Tibial nerve (tissue), 4 donors: Measurements from ENCODE around the gene NSD1. TPM values are rescaled to one million over a fixed set of nuclear protein-coding genes. Genes with fewer than 3 reads are reported as not detected.

Experiments
- DNase-seq, 2 donors: peaks; one replicate each; pipeline ENCODE4 v3.0.0-alpha.2; 2019; ENCODE audit warnings: low spot score in 2 of 2
- H3K27ac ChIP-seq, 4 donors: fragments of 200-600 bp; sonication (generic) in 3 of 4; one replicate each; pipeline ENCODE4 v1.5.1; 2017 to 2019; ENCODE audit warnings: mild to moderate bottlenecking in 1 of 4
- H3K27me3 ChIP-seq, 2 donors: fragments of 200-600 bp; sonication (generic) in 1 of 2; one replicate each; pipeline versions ENCODE4 v1.5.1 to v1.6.0; 2017 to 2019
- H3K36me3 ChIP-seq, 3 donors: fragments of 200-600 bp; sonication (generic); one replicate each; pipeline ENCODE4 v1.5.1; 2018 to 2019
- H3K4me1 ChIP-seq, 4 donors: fragments of 200-600 bp; sonication (generic) in 3 of 4; one replicate each; pipeline ENCODE4 v1.5.1; 2017 to 2019
- H3K4me3 ChIP-seq, 4 donors: fragments of 200-600 bp; sonication (generic) in 3 of 4; one replicate each; pipeline ENCODE4 v1.5.1; 2017 to 2019; ENCODE audit warnings: mild to moderate bottlenecking in 1 of 4, moderate library complexity in 1 of 4
- H3K9me3 ChIP-seq, 4 donors: fragments of 200-600 bp; sonication (generic) in 3 of 4; one replicate each; pipeline ENCODE4 v1.5.1; 2017 to 2019
- CTCF ChIP-seq, 5 experiments: fragments of 200-600 bp in 3 of 5; fragments of 450-650 bp in 2 of 5; sonication (generic) in 3 of 5; IDR thresholded peaks; one replicate each; pipeline ENCODE4 v1.5.1; 2016 to 2019; ENCODE audit warnings: antibody characterized with exemption in 5 of 5, mild to moderate bottlenecking in 3 of 5, moderate library complexity in 2 of 5
- EP300 ChIP-seq, 2 donors: sonication (generic); formaldehyde crosslinking; IDR thresholded peaks; one replicate each; pipeline ENCODE4 v1.6.1; 2017; ENCODE audit warnings: antibody characterized with exemption in 2 of 2, mild to moderate bottlenecking in 1 of 2
- POLR2A ChIP-seq, 2 donors: fragments of 450-650 bp; IDR thresholded peaks; one replicate each; pipeline ENCODE4 v1.6.1; 2017; ENCODE audit warnings: antibody characterized with exemption in 2 of 2, mild to moderate bottlenecking in 2 of 2, moderate library complexity in 2 of 2
- WGBS, 2 donors: methylation state at CpG; one replicate each; pipeline ENCODE4 v1.1.5; 2018; 5-methylcytosine and 5-hydroxymethylcytosine counted together
- total RNA-seq, 4 donors: library from RNA; depleted of rRNA; stranded (reverse); fragments of >200 nt; gene quantifications; one replicate each; pipeline ENCODE4 v1.1.0, GENCODE V29; 2016

The NSD1 gene
- total RNA-seq, 4 donors from 2014 or later: 36.6 to 51.3 (median 40.7) TPM

- TF ChIP-seq CTCF (IDR thresholded peaks at IDR 0.05) (no peak), POLR2A (IDR thresholded peaks at IDR 0.05) (no peak), EP300 (IDR thresholded peaks at IDR 0.05) (no peak)
- no peaks in the 10 kb centered on the region for H3K27me3 ChIP-seq
- peaks cover 0 to 36% (median 0%) of the 10 kb centered on the region in 4 donors for H3K4me1 ChIP-seq
- no peak overlapping the region for H3K27ac ChIP-seq
- no peaks in the 10 kb centered on the region for H3K9me3 ChIP-seq
- 76 to 86% methylated on average over 4 of the region's 4 CpGs for WGBS, 2 donors
- DNase-seq: no peak
- H3K4me3 ChIP-seq: no peak overlapping the region
- H3K36me3 ChIP-seq: peaks cover 0 to 35% (median 4%) of the 10 kb centered on the region in 3 donors
Observed at GRCh38 chr5:177233206-177233605, 99.6 kb downstream of the NSD1 start.

- peaks cover 0 to 41% (median 4%) of the 10 kb centered on the region in 3 donors for H3K36me3 ChIP-seq
- H3K9me3 ChIP-seq: no peaks in the 10 kb centered on the region
- H3K4me3 ChIP-seq: no peak overlapping the region
- H3K4me1 ChIP-seq: peaks cover 0 to 36% (median 0%) of the 10 kb centered on the region in 4 donors
- no peaks in the 10 kb centered on the region for H3K27me3 ChIP-seq
- no peak overlapping the region for H3K27ac ChIP-seq
- no peak for DNase-seq
- TF ChIP-seq POLR2A (IDR thresholded peaks at IDR 0.05): no peak
- TF ChIP-seq EP300 (IDR thresholded peaks at IDR 0.05): no peak
- no peak for TF ChIP-seq CTCF (IDR thresholded peaks at IDR 0.05)
Observed at GRCh38 chr5:177233802-177234201, 100.2 kb downstream of the NSD1 start.

- H3K27ac ChIP-seq: no peak overlapping the region
- peaks cover 0 to 29% (median 0%) of the 10 kb centered on the region in 4 donors for H3K4me1 ChIP-seq
- H3K27me3 ChIP-seq: no peaks in the 10 kb centered on the region
- H3K4me3 ChIP-seq: no peak overlapping the region
- WGBS, 2 donors: 54 to 62% methylated on average over 2 of the region's 2 CpGs
- no peaks in the 10 kb centered on the region for H3K9me3 ChIP-seq
- no peak for DNase-seq
- H3K36me3 ChIP-seq: peaks cover 0 to 48% (median 4%) of the 10 kb centered on the region in 3 donors
- TF ChIP-seq EP300 (IDR thresholded peaks at IDR 0.05): no peak
- TF ChIP-seq POLR2A (IDR thresholded peaks at IDR 0.05): no peak
- no peak for TF ChIP-seq CTCF (IDR thresholded peaks at IDR 0.05)
Observed at GRCh38 chr5:177234841-177235240, 101.3 kb downstream of the NSD1 start.

- H3K36me3 ChIP-seq: peaks cover 2 to 88% (median 12%) of the 10 kb centered on the region in 3 donors
Observed at GRCh38 chr5:177241768-177242167, 108.2 kb downstream of the NSD1 start.

GRCh38 chr5:177242304-177242703 is 108.7 kb downstream of the NSD1 start:
- 79 to 86% methylated on average over 5 of the region's 5 CpGs for WGBS, 2 donors
- H3K27ac ChIP-seq: no peak overlapping the region
- no peaks in the 10 kb centered on the region for H3K4me1 ChIP-seq
- TF ChIP-seq EP300 (IDR thresholded peaks at IDR 0.05) (no peak), POLR2A (IDR thresholded peaks at IDR 0.05) (no peak), CTCF (IDR thresholded peaks at IDR 0.05) (no peak)
- peaks cover 2 to 91% (median 10%) of the 10 kb centered on the region in 3 donors for H3K36me3 ChIP-seq
- no peak overlapping the region for H3K4me3 ChIP-seq
- H3K27me3 ChIP-seq: no peaks in the 10 kb centered on the region
- no peak for DNase-seq
- H3K9me3 ChIP-seq: no peaks in the 10 kb centered on the region

More at GRCh38 chr5:177241768-177242167, 108.2 kb downstream of the NSD1 start:
- Histone ChIP-seq H3K4me1 (no peaks in the 10 kb centered on the region), H3K9me3 (no peaks in the 10 kb centered on the region), H3K27ac (no peak overlapping the region), H3K27me3 (no peaks in the 10 kb centered on the region), H3K4me3 (no peak overlapping the region)
- DNase-seq: no peak
- TF ChIP-seq POLR2A (IDR thresholded peaks at IDR 0.05) (no peak), CTCF (IDR thresholded peaks at IDR 0.05) (no peak), EP300 (IDR thresholded peaks at IDR 0.05) (no peak)
